ENCODE results near the gene SNX24.

Gene SNX24

GRCh38 chr5:122844910-122845228, 544 bp upstream of the SNX24 start (continued):
- TF ChIP-seq, protein P1, sequence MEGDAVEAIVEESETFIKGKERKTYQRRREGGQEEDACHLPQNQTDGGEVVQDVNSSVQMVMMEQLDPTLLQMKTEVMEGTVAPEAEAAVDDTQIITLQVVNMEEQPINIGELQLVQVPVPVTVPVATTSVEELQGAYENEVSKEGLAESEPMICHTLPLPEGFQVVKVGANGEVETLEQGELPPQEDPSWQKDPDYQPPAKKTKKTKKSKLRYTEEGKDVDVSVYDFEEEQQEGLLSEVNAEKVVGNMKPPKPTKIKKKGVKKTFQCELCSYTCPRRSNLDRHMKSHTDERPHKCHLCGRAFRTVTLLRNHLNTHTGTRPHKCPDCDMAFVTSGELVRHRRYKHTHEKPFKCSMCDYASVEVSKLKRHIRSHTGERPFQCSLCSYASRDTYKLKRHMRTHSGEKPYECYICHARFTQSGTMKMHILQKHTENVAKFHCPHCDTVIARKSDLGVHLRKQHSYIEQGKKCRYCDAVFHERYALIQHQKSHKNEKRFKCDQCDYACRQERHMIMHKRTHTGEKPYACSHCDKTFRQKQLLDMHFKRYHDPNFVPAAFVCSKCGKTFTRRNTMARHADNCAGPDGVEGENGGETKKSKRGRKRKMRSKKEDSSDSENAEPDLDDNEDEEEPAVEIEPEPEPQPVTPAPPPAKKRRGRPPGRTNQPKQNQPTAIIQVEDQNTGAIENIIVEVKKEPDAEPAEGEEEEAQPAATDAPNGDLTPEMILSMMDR (tag by site-specific recombination; IDR thresholded peaks at IDR 0.05), result no peak
- TF ChIP-seq, protein P2, sequence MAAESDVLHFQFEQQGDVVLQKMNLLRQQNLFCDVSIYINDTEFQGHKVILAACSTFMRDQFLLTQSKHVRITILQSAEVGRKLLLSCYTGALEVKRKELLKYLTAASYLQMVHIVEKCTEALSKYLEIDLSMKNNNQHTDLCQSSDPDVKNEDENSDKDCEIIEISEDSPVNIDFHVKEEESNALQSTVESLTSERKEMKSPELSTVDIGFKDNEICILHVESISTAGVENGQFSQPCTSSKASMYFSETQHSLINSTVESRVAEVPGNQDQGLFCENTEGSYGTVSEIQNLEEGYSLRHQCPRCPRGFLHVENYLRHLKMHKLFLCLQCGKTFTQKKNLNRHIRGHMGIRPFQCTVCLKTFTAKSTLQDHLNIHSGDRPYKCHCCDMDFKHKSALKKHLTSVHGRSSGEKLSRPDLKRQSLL (tag by site-specific recombination; IDR thresholded peaks at IDR 0.05), result no peak
- no peak for TF ChIP-seq ZNF223 (tag by site-specific recombination; IDR thresholded peaks at IDR 0.05)
- TF ChIP-seq, protein P3, sequence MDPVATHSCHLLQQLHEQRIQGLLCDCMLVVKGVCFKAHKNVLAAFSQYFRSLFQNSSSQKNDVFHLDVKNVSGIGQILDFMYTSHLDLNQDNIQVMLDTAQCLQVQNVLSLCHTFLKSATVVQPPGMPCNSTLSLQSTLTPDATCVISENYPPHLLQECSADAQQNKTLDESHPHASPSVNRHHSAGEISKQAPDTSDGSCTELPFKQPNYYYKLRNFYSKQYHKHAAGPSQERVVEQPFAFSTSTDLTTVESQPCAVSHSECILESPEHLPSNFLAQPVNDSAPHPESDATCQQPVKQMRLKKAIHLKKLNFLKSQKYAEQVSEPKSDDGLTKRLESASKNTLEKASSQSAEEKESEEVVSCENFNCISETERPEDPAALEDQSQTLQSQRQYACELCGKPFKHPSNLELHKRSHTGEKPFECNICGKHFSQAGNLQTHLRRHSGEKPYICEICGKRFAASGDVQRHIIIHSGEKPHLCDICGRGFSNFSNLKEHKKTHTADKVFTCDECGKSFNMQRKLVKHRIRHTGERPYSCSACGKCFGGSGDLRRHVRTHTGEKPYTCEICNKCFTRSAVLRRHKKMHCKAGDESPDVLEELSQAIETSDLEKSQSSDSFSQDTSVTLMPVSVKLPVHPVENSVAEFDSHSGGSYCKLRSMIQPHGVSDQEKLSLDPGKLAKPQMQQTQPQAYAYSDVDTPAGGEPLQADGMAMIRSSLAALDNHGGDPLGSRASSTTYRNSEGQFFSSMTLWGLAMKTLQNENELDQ (tag by site-specific recombination; IDR thresholded peaks at IDR 0.05; ENCODE audit: low read depth), result no peak
- no peak for TF ChIP-seq ZSCAN16 (tag by site-specific recombination; IDR thresholded peaks at IDR 0.05)
- TF ChIP-seq ZNF416 (tag by site-specific recombination; IDR thresholded peaks at IDR 0.05), result no peak
- TF ChIP-seq, protein P4, sequence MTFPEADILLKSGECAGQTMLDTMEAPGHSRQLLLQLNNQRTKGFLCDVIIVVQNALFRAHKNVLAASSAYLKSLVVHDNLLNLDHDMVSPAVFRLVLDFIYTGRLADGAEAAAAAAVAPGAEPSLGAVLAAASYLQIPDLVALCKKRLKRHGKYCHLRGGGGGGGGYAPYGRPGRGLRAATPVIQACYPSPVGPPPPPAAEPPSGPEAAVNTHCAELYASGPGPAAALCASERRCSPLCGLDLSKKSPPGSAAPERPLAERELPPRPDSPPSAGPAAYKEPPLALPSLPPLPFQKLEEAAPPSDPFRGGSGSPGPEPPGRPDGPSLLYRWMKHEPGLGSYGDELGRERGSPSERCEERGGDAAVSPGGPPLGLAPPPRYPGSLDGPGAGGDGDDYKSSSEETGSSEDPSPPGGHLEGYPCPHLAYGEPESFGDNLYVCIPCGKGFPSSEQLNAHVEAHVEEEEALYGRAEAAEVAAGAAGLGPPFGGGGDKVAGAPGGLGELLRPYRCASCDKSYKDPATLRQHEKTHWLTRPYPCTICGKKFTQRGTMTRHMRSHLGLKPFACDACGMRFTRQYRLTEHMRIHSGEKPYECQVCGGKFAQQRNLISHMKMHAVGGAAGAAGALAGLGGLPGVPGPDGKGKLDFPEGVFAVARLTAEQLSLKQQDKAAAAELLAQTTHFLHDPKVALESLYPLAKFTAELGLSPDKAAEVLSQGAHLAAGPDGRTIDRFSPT (tag by site-specific recombination; IDR thresholded peaks at IDR 0.05), result no peak
- no peak for TF ChIP-seq WT1 (tag by site-specific recombination; IDR thresholded peaks at IDR 0.05)
- TF ChIP-seq ZFP37 (tag by site-specific recombination; IDR thresholded peaks at IDR 0.05), result 0 out of 2 replicates have a peak, but pooled peaks have one; percentile 24
- no peak for TF ChIP-seq ZNF311 (tag by site-specific recombination; IDR thresholded peaks at IDR 0.05; ENCODE audit: borderline replicate concordance)
- TF ChIP-seq ZNF777 (tag by site-specific recombination; IDR thresholded peaks at IDR 0.05; ENCODE audit: borderline replicate concordance), result peak; percentile 64; the same call in 1 of the 2 replicates
- no peak for TF ChIP-seq ZNF549 (tag by site-specific recombination; IDR thresholded peaks at IDR 0.05)
- no peak for TF ChIP-seq TSHZ1 (tag by site-specific recombination; IDR thresholded peaks at IDR 0.05; ENCODE audit: borderline replicate concordance)
- no peak for TF ChIP-seq MYNN (tag by site-specific recombination; IDR thresholded peaks at IDR 0.05; ENCODE audit: borderline replicate concordance)
- TF ChIP-seq ZNF266 (tag by site-specific recombination; IDR thresholded peaks at IDR 0.05; ENCODE audit: low read depth), result no peak
- TF ChIP-seq ZNF654 (tag by site-specific recombination; IDR thresholded peaks at IDR 0.05; ENCODE audit: low read depth), result no peak
- TF ChIP-seq RBAK (tag by site-specific recombination; IDR thresholded peaks at IDR 0.05), result no peak
- no peak for TF ChIP-seq ZNF600 (tag by site-specific recombination; IDR thresholded peaks at IDR 0.05)
- TF ChIP-seq ZNF707 (tag by site-specific recombination; IDR thresholded peaks at IDR 0.05), result no peak
- TF ChIP-seq ZNF48 (tag by site-specific recombination; IDR thresholded peaks at IDR 0.05), result no peak
- TF ChIP-seq ZNF335 (tag by site-specific recombination; conservative IDR thresholded peaks at IDR 0.05), result peak; percentile 97
- no peak for TF ChIP-seq OVOL3 (tag by site-specific recombination; IDR thresholded peaks at IDR 0.05)

Measured in HEK293 (cell line).